Liver (tissue), 3 donors: ENCODE results near the gene NCOR1.

Experiments used
- GABPA ChIP-seq, 2 donors: IDR thresholded peaks in 1 of 2; conservative IDR thresholded peaks in 1 of 2; 2 replicates each; pipeline ENCODE4 v1.6.1; 2016; ENCODE audit warnings: antibody characterized with exemption in 2 of 2, mild to moderate bottlenecking in 1 of 2, moderate library complexity in 1 of 2
- SP1 ChIP-seq: IDR thresholded peaks from 2 replicates; pipeline ENCODE4 v1.6.1; 2018; ENCODE audit warnings: antibody characterized with exemption, mild to moderate bottlenecking
- TF ChIP-seq, protein P1 (sequence below): fragments of 150-350 bp; IDR thresholded peaks from 2 replicates; pipeline ENCODE4 v1.5.1; 2017; ENCODE audit warnings: improper control_type of control experiment, low read depth, low read length; ENCODE audit not compliant: missing input control
- donor health status: healthy.
- donor health status: healthy.

DNA sequence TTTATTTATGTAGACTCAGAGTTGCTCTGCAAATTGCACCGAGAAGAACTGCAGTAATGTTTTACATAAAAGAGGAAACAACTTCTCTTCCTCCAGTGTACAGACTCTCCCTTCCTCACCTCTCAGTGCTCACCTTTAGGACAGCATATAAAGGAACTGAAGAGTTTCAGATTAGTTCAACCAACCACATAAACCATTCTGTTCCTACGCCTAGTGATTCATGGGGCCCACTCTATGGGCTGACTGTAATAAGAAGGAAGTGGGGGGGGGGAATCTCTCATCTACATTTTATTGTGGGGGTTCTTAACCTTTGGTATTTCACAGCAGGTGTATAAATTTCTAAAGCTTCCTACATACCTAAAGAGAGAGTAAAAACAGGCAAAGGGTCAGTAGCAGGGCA, 234.1 kb downstream of the NCOR1 start:
- TF ChIP-seq, protein P1, sequence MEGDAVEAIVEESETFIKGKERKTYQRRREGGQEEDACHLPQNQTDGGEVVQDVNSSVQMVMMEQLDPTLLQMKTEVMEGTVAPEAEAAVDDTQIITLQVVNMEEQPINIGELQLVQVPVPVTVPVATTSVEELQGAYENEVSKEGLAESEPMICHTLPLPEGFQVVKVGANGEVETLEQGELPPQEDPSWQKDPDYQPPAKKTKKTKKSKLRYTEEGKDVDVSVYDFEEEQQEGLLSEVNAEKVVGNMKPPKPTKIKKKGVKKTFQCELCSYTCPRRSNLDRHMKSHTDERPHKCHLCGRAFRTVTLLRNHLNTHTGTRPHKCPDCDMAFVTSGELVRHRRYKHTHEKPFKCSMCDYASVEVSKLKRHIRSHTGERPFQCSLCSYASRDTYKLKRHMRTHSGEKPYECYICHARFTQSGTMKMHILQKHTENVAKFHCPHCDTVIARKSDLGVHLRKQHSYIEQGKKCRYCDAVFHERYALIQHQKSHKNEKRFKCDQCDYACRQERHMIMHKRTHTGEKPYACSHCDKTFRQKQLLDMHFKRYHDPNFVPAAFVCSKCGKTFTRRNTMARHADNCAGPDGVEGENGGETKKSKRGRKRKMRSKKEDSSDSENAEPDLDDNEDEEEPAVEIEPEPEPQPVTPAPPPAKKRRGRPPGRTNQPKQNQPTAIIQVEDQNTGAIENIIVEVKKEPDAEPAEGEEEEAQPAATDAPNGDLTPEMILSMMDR: no peak
- TF ChIP-seq SP1 (no peak), GABPA (IDR thresholded peaks at IDR 0.05 in 1 of 2, conservative IDR thresholded peaks at IDR 0.05 in 1 of 2) (no peak)
